ENCODE data around the gene EMC7.

EMC7 gene

GRCh38 chr15:34119291-34119690 lies 17.6 kb upstream of the EMC7 start:
- FAIRE-seq (no peak), DNase-seq (ENCODE audit: insufficient read length, low spot score) (no peak)
- TF ChIP-seq POU2F2 (IDR thresholded peaks at IDR 0.05; ENCODE audit: low read depth, low read length) (no peak), PAX5 (IDR thresholded peaks at IDR 0.05; ENCODE audit: insufficient read depth, low read length, severe bottlenecking) (no peak), POLR2AphosphoS5 (IDR thresholded peaks at IDR 0.05; ENCODE audit: low read depth, low read length) (no peak), TAF1 (IDR thresholded peaks at IDR 0.05; ENCODE audit: low read depth, low read length) (no peak), SPI1 (IDR thresholded peaks at IDR 0.05; ENCODE audit: low read depth, low read length) (no peak), POLR2A (IDR thresholded peaks at IDR 0.05; ENCODE audit: low read depth, low read length) (no peak)

DNA sequence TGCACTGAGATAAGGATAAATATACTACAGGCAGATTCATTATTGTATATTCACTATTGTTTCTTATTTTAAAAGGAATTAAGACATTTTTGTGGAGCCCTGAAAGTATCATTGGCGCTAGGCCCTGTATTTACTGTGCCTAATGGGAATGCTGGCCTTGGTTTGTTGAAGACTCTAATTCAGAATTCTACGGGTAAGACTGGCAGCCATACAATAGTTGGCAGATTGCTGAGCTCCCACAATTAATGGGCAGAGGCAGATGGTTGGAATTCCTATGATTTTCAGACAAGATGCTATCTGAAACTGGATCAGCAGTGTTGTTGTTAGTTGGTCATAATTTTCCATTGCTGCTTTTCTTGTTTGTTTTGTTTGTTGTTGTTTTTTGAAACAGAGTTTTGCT lies 15.0 kb upstream of the EMC7 start:
- no peak for TF ChIP-seq POLR2A (IDR thresholded peaks at IDR 0.05; ENCODE audit: low read depth, low read length)
- TF ChIP-seq SPI1 (IDR thresholded peaks at IDR 0.05; ENCODE audit: low read depth, low read length), result no peak
- TF ChIP-seq PAX5 (IDR thresholded peaks at IDR 0.05; ENCODE audit: insufficient read depth, low read length, severe bottlenecking), result no peak
- no peak for TF ChIP-seq POU2F2 (IDR thresholded peaks at IDR 0.05; ENCODE audit: low read depth, low read length)
- DNase-seq (ENCODE audit: insufficient read length, low spot score), result no peak
- no peak for FAIRE-seq

- FAIRE-seq (no peak), DNase-seq (ENCODE audit: insufficient read length, low spot score) (no peak)
- no peak for TF ChIP-seq SPI1 (IDR thresholded peaks at IDR 0.05; ENCODE audit: low read depth, low read length)
- TF ChIP-seq PAX5 (IDR thresholded peaks at IDR 0.05; ENCODE audit: insufficient read depth, low read length, severe bottlenecking), result no peak
- TF ChIP-seq POLR2A (IDR thresholded peaks at IDR 0.05; ENCODE audit: low read depth, low read length), result no peak
- TF ChIP-seq POLR2AphosphoS5 (IDR thresholded peaks at IDR 0.05; ENCODE audit: low read depth, low read length), result no peak
- no peak for TF ChIP-seq POU2F2 (IDR thresholded peaks at IDR 0.05; ENCODE audit: low read depth, low read length)
- no peak for TF ChIP-seq TAF1 (IDR thresholded peaks at IDR 0.05; ENCODE audit: low read depth, low read length)
Observed at GRCh38 chr15:34114739-34115138, 13.1 kb upstream of the EMC7 start.

DNA sequence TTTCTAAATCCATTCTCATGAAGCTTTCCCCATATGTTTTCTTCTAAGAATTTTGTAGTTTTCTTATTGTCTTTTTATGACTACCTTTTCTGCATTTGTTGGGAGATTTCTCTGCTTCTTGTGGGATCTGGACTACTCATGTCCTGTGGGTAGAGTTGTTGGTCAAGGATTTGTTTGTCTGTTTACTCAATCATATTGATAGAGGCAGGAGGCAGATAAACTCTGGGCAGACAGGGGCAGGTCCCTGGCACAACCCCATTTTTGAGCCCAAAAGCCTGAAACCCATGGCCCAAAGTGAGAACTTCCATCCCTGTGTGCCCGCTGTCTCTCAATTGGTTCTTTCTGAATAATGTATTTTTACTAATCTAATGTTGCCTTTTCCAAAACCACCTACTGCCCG lies 12.6 kb upstream of the EMC7 start:
- TF ChIP-seq POLR2A (IDR thresholded peaks at IDR 0.05; ENCODE audit: low read depth, low read length) (no peak), SPI1 (IDR thresholded peaks at IDR 0.05; ENCODE audit: low read depth, low read length) (no peak), POLR2AphosphoS5 (IDR thresholded peaks at IDR 0.05; ENCODE audit: low read depth, low read length) (no peak), TAF1 (IDR thresholded peaks at IDR 0.05; ENCODE audit: low read depth, low read length) (no peak), PAX5 (IDR thresholded peaks at IDR 0.05; ENCODE audit: insufficient read depth, low read length, severe bottlenecking) (no peak), POU2F2 (IDR thresholded peaks at IDR 0.05; ENCODE audit: low read depth, low read length) (no peak)
- FAIRE-seq (no peak), DNase-seq (ENCODE audit: insufficient read length, low spot score) (no peak)

DNA sequence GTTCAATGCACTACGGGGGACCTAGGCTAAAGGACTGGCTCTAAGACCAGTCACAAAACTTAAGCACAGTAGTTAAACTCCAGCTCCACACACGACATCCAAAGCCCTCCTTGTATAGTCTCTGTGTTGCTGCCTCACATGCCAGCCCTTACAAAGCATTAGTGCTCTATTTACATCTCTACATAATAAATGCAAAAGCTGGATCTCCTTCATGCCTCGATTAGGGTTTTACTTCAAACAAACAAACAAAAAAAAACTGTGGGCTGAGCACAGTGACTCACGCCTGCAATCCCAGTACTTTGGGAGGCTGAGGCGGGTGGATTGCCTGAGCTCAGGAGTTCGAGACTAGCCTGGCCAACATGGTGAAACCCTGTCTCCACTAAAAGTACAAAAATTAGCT lies 9.8 kb upstream of the EMC7 start:
- TF ChIP-seq POU2F2 (IDR thresholded peaks at IDR 0.05; ENCODE audit: low read depth, low read length) (no peak), PAX5 (IDR thresholded peaks at IDR 0.05; ENCODE audit: insufficient read depth, low read length, severe bottlenecking) (no peak), POLR2A (IDR thresholded peaks at IDR 0.05; ENCODE audit: low read depth, low read length) (no peak), TAF1 (IDR thresholded peaks at IDR 0.05; ENCODE audit: low read depth, low read length) (no peak), SPI1 (IDR thresholded peaks at IDR 0.05; ENCODE audit: low read depth, low read length) (no peak), POLR2AphosphoS5 (IDR thresholded peaks at IDR 0.05; ENCODE audit: low read depth, low read length) (no peak)
- no peak for FAIRE-seq
- DNase-seq (ENCODE audit: insufficient read length, low spot score), result no peak

- DNase-seq (ENCODE audit: insufficient read length, low spot score) (peak; percentile 7), FAIRE-seq (peak; percentile 64)
- TF ChIP-seq SPI1 (IDR thresholded peaks at IDR 0.05; ENCODE audit: low read depth, low read length) (no peak), POLR2AphosphoS5 (IDR thresholded peaks at IDR 0.05; ENCODE audit: low read depth, low read length) (no peak), TAF1 (IDR thresholded peaks at IDR 0.05; ENCODE audit: low read depth, low read length) (no peak), POLR2A (IDR thresholded peaks at IDR 0.05; ENCODE audit: low read depth, low read length) (no peak), POU2F2 (IDR thresholded peaks at IDR 0.05; ENCODE audit: low read depth, low read length) (no peak), PAX5 (IDR thresholded peaks at IDR 0.05; ENCODE audit: insufficient read depth, low read length, severe bottlenecking) (no peak)
Observed at GRCh38 chr15:34109797-34110663, 8.4 kb upstream of the EMC7 start.

DNA sequence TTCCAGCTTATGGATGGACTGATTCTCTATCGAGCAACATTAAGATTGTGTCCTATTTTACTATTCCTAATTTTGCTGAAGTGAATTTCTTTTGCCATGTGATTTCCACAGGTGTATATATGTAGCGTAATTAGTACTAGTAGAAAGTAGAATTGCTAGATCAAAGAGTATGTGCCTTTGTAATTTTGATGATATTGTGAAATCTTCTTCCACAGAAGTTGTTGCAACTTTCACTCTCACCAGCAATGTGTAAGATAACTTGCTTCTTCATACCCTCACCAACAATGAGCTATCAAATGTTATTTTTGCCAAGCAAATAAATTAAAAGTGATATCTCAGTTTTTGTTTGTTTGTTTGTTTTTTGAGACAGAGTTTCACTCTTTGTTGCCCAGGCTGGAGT lies 5.7 kb upstream of the EMC7 start:
- TF ChIP-seq POU2F2 (IDR thresholded peaks at IDR 0.05; ENCODE audit: low read depth, low read length) (no peak), PAX5 (IDR thresholded peaks at IDR 0.05; ENCODE audit: insufficient read depth, low read length, severe bottlenecking) (no peak), TAF1 (IDR thresholded peaks at IDR 0.05; ENCODE audit: low read depth, low read length) (no peak), POLR2AphosphoS5 (IDR thresholded peaks at IDR 0.05; ENCODE audit: low read depth, low read length) (no peak), SPI1 (IDR thresholded peaks at IDR 0.05; ENCODE audit: low read depth, low read length) (no peak), POLR2A (IDR thresholded peaks at IDR 0.05; ENCODE audit: low read depth, low read length) (no peak)
- no peak for FAIRE-seq

DNA sequence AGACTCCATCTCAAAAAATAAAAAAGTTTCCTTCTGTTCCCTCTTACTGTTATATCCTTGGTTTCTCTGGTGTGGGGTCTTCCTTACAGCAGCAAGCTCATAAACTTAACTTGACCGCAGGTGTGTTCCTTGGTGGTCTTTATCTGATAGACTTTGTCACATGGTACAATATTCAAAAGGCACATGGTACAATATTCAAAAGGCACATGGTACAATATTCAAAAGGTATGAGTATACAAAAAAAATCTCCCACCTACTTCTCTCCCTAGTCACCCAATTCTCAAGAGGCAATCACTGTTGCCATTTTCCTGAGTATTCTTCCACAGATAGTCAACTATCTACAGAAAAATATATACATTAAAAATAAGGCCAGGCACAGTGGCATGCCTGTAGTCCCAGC lies 4.8 kb upstream of the EMC7 start:
- FAIRE-seq (no peak), DNase-seq (ENCODE audit: insufficient read length, low spot score) (no peak)
- TF ChIP-seq POLR2AphosphoS5 (IDR thresholded peaks at IDR 0.05; ENCODE audit: low read depth, low read length) (no peak), POLR2A (IDR thresholded peaks at IDR 0.05; ENCODE audit: low read depth, low read length) (no peak), TAF1 (IDR thresholded peaks at IDR 0.05; ENCODE audit: low read depth, low read length) (no peak), POU2F2 (IDR thresholded peaks at IDR 0.05; ENCODE audit: low read depth, low read length) (no peak), SPI1 (IDR thresholded peaks at IDR 0.05; ENCODE audit: low read depth, low read length) (no peak), PAX5 (IDR thresholded peaks at IDR 0.05; ENCODE audit: insufficient read depth, low read length, severe bottlenecking) (no peak)

More for the DNA sequence above, 5.7 kb upstream of the EMC7 start:
- no peak for DNase-seq (ENCODE audit: insufficient read length, low spot score)

GRCh38 chr15:34102175-34102925 lies 688 bp upstream of the EMC7 start:
- no peak for DNase-seq (ENCODE audit: insufficient read length, low spot score)
- TF ChIP-seq POU2F2 (IDR thresholded peaks at IDR 0.05; ENCODE audit: low read depth, low read length) (no peak), SPI1 (IDR thresholded peaks at IDR 0.05; ENCODE audit: low read depth, low read length) (no peak), POLR2AphosphoS5 (IDR thresholded peaks at IDR 0.05; ENCODE audit: low read depth, low read length) (no peak), PAX5 (IDR thresholded peaks at IDR 0.05; ENCODE audit: insufficient read depth, low read length, severe bottlenecking) (no peak), TAF1 (IDR thresholded peaks at IDR 0.05; ENCODE audit: low read depth, low read length) (no peak), POLR2A (IDR thresholded peaks at IDR 0.05; ENCODE audit: low read depth, low read length) (no peak)
- no peak for FAIRE-seq

Data from GM12891 (cell line).